Measurements from ENCODE around the gene TEKT4. TPM values are rescaled to one million over a fixed set of nuclear protein-coding genes. Genes with fewer than 3 reads are reported as not detected.

TEKT4 gene
- total and polyA plus RNA-seq, 4 donors: not detected

GRCh38 chr2:94875820-94876522 lies 4.7 kb downstream of the TEKT4 start:
- Histone ChIP-seq H3K27me3 (ENCODE audit: control insufficient read depth in 4 of 4, insufficient read depth in 4 of 4, low read length in 3 of 4) (no peaks in the 10 kb centered on the region), H3K9ac (ENCODE audit: low read depth in 1 of 2, low read length in 2 of 2) (no peak overlapping the region), H3K36me3 (ENCODE audit: control insufficient read depth in 4 of 4, insufficient read depth in 3 of 4, low read depth in 1 of 4, low read length in 3 of 4) (no peaks in the 10 kb centered on the region), H3K27ac (ENCODE audit: low read depth in 1 of 2, low read length in 2 of 2) (no peak overlapping the region), H3K4me1 (ENCODE audit: control insufficient read depth in 4 of 4, insufficient read depth in 4 of 4, low read length in 3 of 4) (peaks cover 0 to 2% (median 0%) of the 10 kb centered on the region in 4 donors), H3K9me3 (ENCODE audit: control insufficient read depth in 4 of 4, low read length in 3 of 4) (no peaks in the 10 kb centered on the region), H3K4me3 (ENCODE audit: low read depth in 1 of 3, low read length in 3 of 3) (no peak overlapping the region)
- 70% methylated on average over 17 of the region's 17 CpGs for WGBS
- no peak for DNase-seq (ENCODE audit: low spot score)
- no peak for TF ChIP-seq REST (IDR thresholded peaks at IDR 0.05)
- TF ChIP-seq GABPA (IDR thresholded peaks at IDR 0.05 in 1 of 2, conservative IDR thresholded peaks at IDR 0.05 in 1 of 2): no peak
- no peak for TF ChIP-seq RXRA (IDR thresholded peaks at IDR 0.05)
- TF ChIP-seq ZBTB33 (IDR thresholded peaks at IDR 0.05): no peak
- no peak for TF ChIP-seq YY1 (IDR thresholded peaks at IDR 0.05)
- TF ChIP-seq JUND (IDR thresholded peaks at IDR 0.05): no peak
- no peak for TF ChIP-seq MAX (IDR thresholded peaks at IDR 0.05)
- no peak for TF ChIP-seq SP1 (IDR thresholded peaks at IDR 0.05)
- no peak for TF ChIP-seq HNF4G (IDR thresholded peaks at IDR 0.05)
- TF ChIP-seq EGR1 (IDR thresholded peaks at IDR 0.05; ENCODE audit: low read depth in 2 of 2): no peak
- TF ChIP-seq TAF1 (conservative IDR thresholded peaks at IDR 0.05): no peak
- no peak for TF ChIP-seq FOXA1 (IDR thresholded peaks at IDR 0.05)
- TF ChIP-seq FOXA2 (IDR thresholded peaks at IDR 0.05): no peak
- no peak for TF ChIP-seq CTCF (IDR thresholded peaks at IDR 0.05; ENCODE audit: low read depth, low read length, missing input control)
- TF ChIP-seq HNF4A (conservative IDR thresholded peaks at IDR 0.05): no peak
- TF ChIP-seq NR2F2 (IDR thresholded peaks at IDR 0.05): no peak
- no peak for TF ChIP-seq RAD21 (IDR thresholded peaks at IDR 0.05)
- no peak for TF ChIP-seq ATF3 (IDR thresholded peaks at IDR 0.05)
